ENCODE data around the gene PLB1. TPM values are rescaled to one million over a fixed set of nuclear protein-coding genes. Genes with fewer than 3 reads are reported as not detected.
A peak's percentile ranks its signal among the peaks of the same experiment; 100 is the strongest.

PLB1 gene
- total and polyA plus RNA-seq, 2 experiments from 2014 or later, result 19.2 to 19.7 TPM

DNA sequence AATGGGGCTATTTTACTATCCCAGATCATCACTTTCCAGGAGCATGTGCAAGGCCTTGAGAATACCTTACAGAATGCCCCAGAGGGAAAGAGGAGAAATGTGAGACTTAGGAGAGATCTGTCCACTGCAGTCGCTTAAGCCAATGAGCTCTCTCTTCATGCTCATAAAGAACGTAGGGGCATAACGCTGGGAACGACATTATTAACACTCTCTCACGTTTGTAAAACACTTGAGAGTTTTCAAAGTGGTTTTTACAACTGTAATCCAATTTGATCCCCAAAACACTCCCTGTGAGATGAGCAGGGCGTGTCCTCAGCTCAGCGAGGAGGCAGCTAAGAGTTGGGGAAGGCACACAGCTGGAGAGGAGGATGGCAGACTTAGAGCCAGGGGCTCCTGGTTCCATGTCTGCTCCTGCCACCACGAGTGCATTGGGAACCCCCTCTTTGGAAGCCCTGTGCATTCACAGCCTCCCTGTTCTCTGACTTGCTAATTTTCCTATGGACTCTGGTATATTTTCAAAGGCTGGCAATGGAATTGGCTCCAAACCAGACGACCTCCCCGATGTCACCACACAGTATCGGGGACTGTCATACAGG lies 97.4 kb downstream of the PLB1 start:
- peak overlapping the region; percentile 59 for H2AFZ ChIP-seq
- 52% methylated on average over 11 of the region's 11 CpGs for WGBS (ENCODE audit: low lambda C conversion rate, missing lambda C conversion rate)

DNA sequence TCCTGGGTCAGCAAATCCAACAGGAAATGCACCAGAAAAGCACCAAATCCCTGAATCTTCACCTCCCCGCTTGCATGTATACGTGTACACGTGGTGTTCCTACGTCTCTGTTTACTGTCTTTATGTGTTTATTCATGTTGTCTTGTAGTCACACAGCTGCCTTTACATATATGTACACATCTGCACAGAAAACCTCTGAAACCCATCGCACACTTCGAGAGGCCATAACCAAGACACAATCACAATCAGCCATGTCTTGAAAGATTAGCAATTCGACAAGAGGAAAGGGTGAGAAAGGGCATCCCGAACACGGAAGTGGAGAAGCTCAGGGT lies 98.1 kb downstream of the PLB1 start:
- WGBS (ENCODE audit: low lambda C conversion rate, missing lambda C conversion rate), result 44% methylated on average over 9 of the region's 9 CpGs
- peak overlapping the region; percentile 59 for H2AFZ ChIP-seq

More for the DNA sequence above, 97.4 kb downstream of the PLB1 start:
- no peaks in the 10 kb centered on the region for H4K20me1 ChIP-seq (ENCODE audit: insufficient read depth, poor library complexity, severe bottlenecking)
- peak overlapping the region; percentile 63 for H3K4me2 ChIP-seq
- H3K27me3 ChIP-seq, result no peaks in the 10 kb centered on the region
- H3K79me2 ChIP-seq, result peaks cover 2% of the 10 kb centered on the region
- no peaks in the 10 kb centered on the region for H3K36me3 ChIP-seq (replicated peaks; ENCODE audit: insufficient read depth, low read depth)
- DNase-seq (ENCODE audit: low spot score), result no peak
- no peaks in the 10 kb centered on the region for H3K9me2 ChIP-seq (replicated peaks; ENCODE audit: insufficient read depth)
- no peak for TF ChIP-seq EZH2 (IDR thresholded peaks at IDR 0.05; ENCODE audit: borderline replicate concordance)
- no peaks in the 10 kb centered on the region for H3K9me3 ChIP-seq (ENCODE audit: low read depth)
- no peak overlapping the region for H3K4me3 ChIP-seq
- H3K4me1 ChIP-seq (ENCODE audit: insufficient read depth), result peaks cover 14% of the 10 kb centered on the region
- H3K27ac ChIP-seq, result peak overlapping the region; percentile 83

DNA sequence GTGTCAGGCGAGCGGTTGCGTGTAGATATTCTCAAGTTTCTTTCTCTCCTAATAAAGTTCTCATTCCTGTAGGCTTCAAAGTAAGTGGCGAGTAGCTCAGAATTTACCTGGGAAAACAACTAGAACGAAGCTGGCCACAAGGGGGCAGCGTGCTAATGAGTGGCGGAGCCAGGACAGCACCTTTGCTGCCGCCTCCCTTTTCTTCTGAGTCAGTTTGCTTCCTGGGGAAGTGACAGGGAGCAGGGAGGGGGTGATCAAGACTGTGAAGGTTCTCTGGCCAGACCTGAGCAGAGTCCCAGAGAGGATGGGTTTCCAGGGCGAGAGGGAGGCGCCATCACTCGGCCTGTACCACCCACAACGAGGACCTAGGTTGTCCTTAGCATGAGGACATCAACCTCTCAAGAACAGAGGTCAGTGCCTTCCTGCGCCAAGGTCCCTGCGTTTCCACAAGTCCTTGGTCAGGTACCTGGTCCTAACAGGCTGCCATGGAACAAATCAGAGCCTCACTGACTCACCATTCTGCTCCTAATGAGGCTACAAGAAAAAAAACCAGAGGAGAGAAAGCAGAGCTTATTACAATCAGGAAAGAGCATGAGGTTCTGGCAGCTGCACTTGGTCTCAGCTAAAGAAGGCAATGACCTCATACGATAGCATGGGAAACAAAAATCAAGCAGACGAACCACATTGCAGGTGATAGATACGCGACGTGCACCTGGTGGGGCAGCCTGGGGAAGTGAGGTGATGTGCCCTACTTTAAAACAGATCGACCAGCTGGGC lies 98.7 kb downstream of the PLB1 start:
- TF ChIP-seq EZH2phosphoT487 (IDR thresholded peaks at IDR 0.05; ENCODE audit: low read depth, severe bottlenecking, unreplicated experiment) (no peak), EZH2 (IDR thresholded peaks at IDR 0.05; ENCODE audit: borderline replicate concordance) (no peak)
- TF ChIP-seq, protein P1, sequence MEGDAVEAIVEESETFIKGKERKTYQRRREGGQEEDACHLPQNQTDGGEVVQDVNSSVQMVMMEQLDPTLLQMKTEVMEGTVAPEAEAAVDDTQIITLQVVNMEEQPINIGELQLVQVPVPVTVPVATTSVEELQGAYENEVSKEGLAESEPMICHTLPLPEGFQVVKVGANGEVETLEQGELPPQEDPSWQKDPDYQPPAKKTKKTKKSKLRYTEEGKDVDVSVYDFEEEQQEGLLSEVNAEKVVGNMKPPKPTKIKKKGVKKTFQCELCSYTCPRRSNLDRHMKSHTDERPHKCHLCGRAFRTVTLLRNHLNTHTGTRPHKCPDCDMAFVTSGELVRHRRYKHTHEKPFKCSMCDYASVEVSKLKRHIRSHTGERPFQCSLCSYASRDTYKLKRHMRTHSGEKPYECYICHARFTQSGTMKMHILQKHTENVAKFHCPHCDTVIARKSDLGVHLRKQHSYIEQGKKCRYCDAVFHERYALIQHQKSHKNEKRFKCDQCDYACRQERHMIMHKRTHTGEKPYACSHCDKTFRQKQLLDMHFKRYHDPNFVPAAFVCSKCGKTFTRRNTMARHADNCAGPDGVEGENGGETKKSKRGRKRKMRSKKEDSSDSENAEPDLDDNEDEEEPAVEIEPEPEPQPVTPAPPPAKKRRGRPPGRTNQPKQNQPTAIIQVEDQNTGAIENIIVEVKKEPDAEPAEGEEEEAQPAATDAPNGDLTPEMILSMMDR (IDR thresholded peaks at IDR 0.05; ENCODE audit: poor library complexity), result peak; percentile 93
- Histone ChIP-seq H3K9me2 (replicated peaks; ENCODE audit: insufficient read depth) (no peaks in the 10 kb centered on the region), H3K27me3 (no peaks in the 10 kb centered on the region), H3K4me3 (no peak overlapping the region), H2AFZ (peak overlapping the region; percentile 59), H3K4me2 (peak overlapping the region; percentile 63), H3K79me2 (peaks cover 2% of the 10 kb centered on the region), H4K20me1 (ENCODE audit: insufficient read depth, poor library complexity, severe bottlenecking) (no peaks in the 10 kb centered on the region), H3K36me3 (replicated peaks; ENCODE audit: insufficient read depth, low read depth) (no peaks in the 10 kb centered on the region), H3K27ac (peak overlapping the region; percentile 83), H3K9me3 (ENCODE audit: low read depth) (no peaks in the 10 kb centered on the region), H3K4me1 (ENCODE audit: insufficient read depth) (peaks cover 14% of the 10 kb centered on the region)
- DNase-seq (ENCODE audit: low spot score), result peak; percentile 95
- WGBS (ENCODE audit: low lambda C conversion rate, missing lambda C conversion rate), result 40% methylated on average over 20 of the region's 20 CpGs

More for the DNA sequence above, 98.1 kb downstream of the PLB1 start:
- peaks cover 14% of the 10 kb centered on the region for H3K4me1 ChIP-seq (ENCODE audit: insufficient read depth)
- H3K4me3 ChIP-seq, result no peak overlapping the region
- H4K20me1 ChIP-seq (ENCODE audit: insufficient read depth, poor library complexity, severe bottlenecking), result no peaks in the 10 kb centered on the region
- no peaks in the 10 kb centered on the region for H3K9me2 ChIP-seq (replicated peaks; ENCODE audit: insufficient read depth)
- H3K4me2 ChIP-seq, result peak overlapping the region; percentile 63
- no peaks in the 10 kb centered on the region for H3K36me3 ChIP-seq (replicated peaks; ENCODE audit: insufficient read depth, low read depth)
- H3K9me3 ChIP-seq (ENCODE audit: low read depth), result no peaks in the 10 kb centered on the region
- H3K27ac ChIP-seq, result peak overlapping the region; percentile 83
- DNase-seq (ENCODE audit: low spot score), result no peak
- H3K27me3 ChIP-seq, result no peaks in the 10 kb centered on the region
- H3K79me2 ChIP-seq, result peaks cover 2% of the 10 kb centered on the region
- TF ChIP-seq, protein P1 (IDR thresholded peaks at IDR 0.05; ENCODE audit: poor library complexity), result no peak
- no peak for TF ChIP-seq EZH2 (IDR thresholded peaks at IDR 0.05; ENCODE audit: borderline replicate concordance)
- no peak for TF ChIP-seq EZH2phosphoT487 (IDR thresholded peaks at IDR 0.05; ENCODE audit: low read depth, severe bottlenecking, unreplicated experiment)

DNA sequence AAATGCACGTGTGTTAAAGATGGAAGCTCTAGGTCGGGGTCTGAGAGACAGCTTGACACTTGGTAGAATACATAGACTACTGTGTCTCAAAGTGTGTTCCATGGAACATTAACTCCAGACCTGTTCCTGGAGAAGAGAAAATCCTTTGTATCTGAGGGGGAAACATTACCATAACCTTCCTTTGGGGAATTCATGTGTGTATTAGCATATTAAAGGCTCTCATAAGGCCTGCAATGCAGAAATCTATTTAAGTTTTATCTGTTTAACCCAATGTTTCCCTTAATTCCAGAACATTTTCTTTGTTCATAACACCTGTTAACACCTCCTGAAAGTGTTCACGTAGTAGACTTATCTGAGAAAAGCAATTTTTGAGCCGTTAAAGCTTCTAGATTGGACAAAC lies 99.5 kb downstream of the PLB1 start:
- no peak overlapping the region for H2AFZ ChIP-seq
- H3K4me1 ChIP-seq (ENCODE audit: insufficient read depth), result peaks cover 14% of the 10 kb centered on the region
- DNase-seq (ENCODE audit: low spot score), result no peak
- H3K27me3 ChIP-seq, result no peaks in the 10 kb centered on the region
- H3K9me3 ChIP-seq (ENCODE audit: low read depth), result no peaks in the 10 kb centered on the region
- H3K27ac ChIP-seq, result peak overlapping the region; percentile 83
- H3K36me3 ChIP-seq (replicated peaks; ENCODE audit: insufficient read depth, low read depth), result no peaks in the 10 kb centered on the region
- no peaks in the 10 kb centered on the region for H3K9me2 ChIP-seq (replicated peaks; ENCODE audit: insufficient read depth)
- peaks cover 2% of the 10 kb centered on the region for H3K79me2 ChIP-seq
- no peak for TF ChIP-seq EZH2phosphoT487 (IDR thresholded peaks at IDR 0.05; ENCODE audit: low read depth, severe bottlenecking, unreplicated experiment)
- H3K4me2 ChIP-seq, result no peak overlapping the region
- H4K20me1 ChIP-seq (ENCODE audit: insufficient read depth, poor library complexity, severe bottlenecking), result no peaks in the 10 kb centered on the region
- 86% methylated on average over 4 of the region's 4 CpGs for WGBS (ENCODE audit: low lambda C conversion rate, missing lambda C conversion rate)
- H3K4me3 ChIP-seq, result no peak overlapping the region
